Psoas muscle (tissue), 8 donors: ENCODE data around the gene CCL25. TPM values are rescaled to one million over a fixed set of nuclear protein-coding genes. Genes with fewer than 3 reads are reported as not detected.

Experiments
- ATAC-seq, 4 donors: fragments of 200-7000 bp; cut with Tn5 transposase; one replicate each; pipeline ENCODE4 v1.9.1; 2020; ENCODE audit warnings: moderate library complexity in 3 of 4, mild to moderate bottlenecking in 2 of 4
- DNase-seq, 2 donors: peaks; one replicate each; pipeline ENCODE4 v3.0.0-alpha.2; 2020
- H3K27ac ChIP-seq: fragments of 200-600 bp; one replicate; pipeline ENCODE4 v1.8.0; 2022
- H3K27me3 ChIP-seq, 3 donors: fragments of 200-600 bp in 1 of 3; one replicate each; pipeline versions ENCODE4 v1.6.1 to v1.8.0; 2013 to 2022; ENCODE audit warnings: low read length in 2 of 3, mild to moderate bottlenecking in 2 of 3, moderate library complexity in 1 of 3; ENCODE audit not compliant: insufficient read depth in 3 of 3
- H3K36me3 ChIP-seq, 2 donors: fragments of 200-600 bp in 1 of 2; one replicate each; pipeline versions ENCODE4 v1.6.1 to v1.8.0; 2013 to 2022; ENCODE audit warnings: low read depth in 1 of 2, mild to moderate bottlenecking in 1 of 2, moderate library complexity in 1 of 2; ENCODE audit not compliant: insufficient read depth in 1 of 2
- H3K4me1 ChIP-seq: fragments of 200-600 bp; one replicate; pipeline ENCODE4 v1.8.0; 2022
- H3K4me3 ChIP-seq: fragments of 200-600 bp; one replicate; pipeline ENCODE4 v1.8.0; 2022; ENCODE audit warnings: mild to moderate bottlenecking
- H3K9me3 ChIP-seq: fragments of 200-600 bp; one replicate; pipeline ENCODE4 v1.8.0; 2022
- WGBS, 3 donors: extraction: QIAGEN DNeasy Blood & Tissue Kit; methylation state at CpG; one replicate each; pipeline versions ENCODE4 v1.1.6 to v1.1.7; 2013; 5-methylcytosine and 5-hydroxymethylcytosine counted together
- intact Hi-C, 2 donors: fragments of 100-400 bp; cut with DNase I; formaldehyde crosslinking; loops; one replicate each; pipeline versions ENCODE4 v1.11.0 to v1.14.2; 2022
- polyA plus RNA-seq, 3 donors: library from polyadenylated mRNA; stranded (reverse); fragments of 200-250 nt; gene quantifications; one replicate each; pipeline ENCODE4 v1.2.3, GENCODE V29; 2013
- total RNA-seq, 4 donors: library from RNA; stranded (reverse); fragmentation: NEBNext Ultra II Directional in 2 of 4; extraction: Animal tissue kit (Norgen Biotek cat#: 25700) in 2 of 4; gene quantifications; one replicate each; pipeline versions ENCODE4 v1.2.1 to v1.2.4, GENCODE V29; 2021 to 2023
- TF ChIP-seq, protein P1 (sequence below): fragments of 200-600 bp; IDR thresholded peaks from one replicate; pipeline ENCODE4 v1.8.0; 2022; ENCODE audit warnings: antibody characterized with exemption
- donor health status: healthy with polysubstance abuse.
- donor health status: DM: no; HTN: no; CAD: no; lungs with moderate emphysema.
- donor health status: Bipolar disorder and iron deficiency.
- donor health status: healthy.
- donor health status: DM: yes; HTN: yes; CAD: no.
- donor health status: DM: no; HTN: no; CAD: no.
- donor health status: DM: no; HTN: no; CAD: no.
- donor health status: DM: yes; HTN: yes; CAD: no.

The CCL25 gene
- total and polyA plus RNA-seq, 7 donors = 0.22 TPM; not detected in 6

DNA sequence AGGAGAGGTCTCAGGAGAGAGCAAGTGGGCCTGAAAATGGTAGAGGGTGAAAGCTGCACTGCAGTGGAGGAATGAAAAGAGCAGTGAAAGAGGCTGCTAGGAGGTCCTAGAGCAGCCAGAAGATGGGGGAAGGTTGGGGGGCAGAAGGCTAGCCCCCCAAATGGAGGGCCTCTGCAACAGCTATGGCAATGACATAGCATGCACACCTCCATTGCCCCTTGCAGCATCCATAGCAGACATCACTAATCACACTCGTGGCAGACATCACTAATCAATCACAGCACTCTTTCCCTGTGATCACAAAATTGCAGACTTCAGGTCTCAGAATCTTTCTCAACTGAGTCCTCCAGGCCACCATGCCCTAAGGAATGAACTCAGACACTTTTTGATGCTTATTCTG, 21.9 kb downstream of the CCL25 start:
- intact Hi-C loops = no loop called here
- peaks cover 0 to 2% (median 0%) of the 10 kb centered on the region in 3 donors for H3K27me3 ChIP-seq
- DNase-seq (no peak), ATAC-seq (no peak)
- H3K36me3 ChIP-seq = no peaks in the 10 kb centered on the region
- TF ChIP-seq, protein P1, sequence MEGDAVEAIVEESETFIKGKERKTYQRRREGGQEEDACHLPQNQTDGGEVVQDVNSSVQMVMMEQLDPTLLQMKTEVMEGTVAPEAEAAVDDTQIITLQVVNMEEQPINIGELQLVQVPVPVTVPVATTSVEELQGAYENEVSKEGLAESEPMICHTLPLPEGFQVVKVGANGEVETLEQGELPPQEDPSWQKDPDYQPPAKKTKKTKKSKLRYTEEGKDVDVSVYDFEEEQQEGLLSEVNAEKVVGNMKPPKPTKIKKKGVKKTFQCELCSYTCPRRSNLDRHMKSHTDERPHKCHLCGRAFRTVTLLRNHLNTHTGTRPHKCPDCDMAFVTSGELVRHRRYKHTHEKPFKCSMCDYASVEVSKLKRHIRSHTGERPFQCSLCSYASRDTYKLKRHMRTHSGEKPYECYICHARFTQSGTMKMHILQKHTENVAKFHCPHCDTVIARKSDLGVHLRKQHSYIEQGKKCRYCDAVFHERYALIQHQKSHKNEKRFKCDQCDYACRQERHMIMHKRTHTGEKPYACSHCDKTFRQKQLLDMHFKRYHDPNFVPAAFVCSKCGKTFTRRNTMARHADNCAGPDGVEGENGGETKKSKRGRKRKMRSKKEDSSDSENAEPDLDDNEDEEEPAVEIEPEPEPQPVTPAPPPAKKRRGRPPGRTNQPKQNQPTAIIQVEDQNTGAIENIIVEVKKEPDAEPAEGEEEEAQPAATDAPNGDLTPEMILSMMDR = no peak
- H3K27ac ChIP-seq = no peak overlapping the region
- H3K4me1 ChIP-seq = no peaks in the 10 kb centered on the region
- 77 to 100% (median 95%) methylated on average over 1 of the region's 1 CpG for WGBS, 3 donors
- no peak overlapping the region for H3K4me3 ChIP-seq
- peaks cover 10% of the 10 kb centered on the region for H3K9me3 ChIP-seq

DNA sequence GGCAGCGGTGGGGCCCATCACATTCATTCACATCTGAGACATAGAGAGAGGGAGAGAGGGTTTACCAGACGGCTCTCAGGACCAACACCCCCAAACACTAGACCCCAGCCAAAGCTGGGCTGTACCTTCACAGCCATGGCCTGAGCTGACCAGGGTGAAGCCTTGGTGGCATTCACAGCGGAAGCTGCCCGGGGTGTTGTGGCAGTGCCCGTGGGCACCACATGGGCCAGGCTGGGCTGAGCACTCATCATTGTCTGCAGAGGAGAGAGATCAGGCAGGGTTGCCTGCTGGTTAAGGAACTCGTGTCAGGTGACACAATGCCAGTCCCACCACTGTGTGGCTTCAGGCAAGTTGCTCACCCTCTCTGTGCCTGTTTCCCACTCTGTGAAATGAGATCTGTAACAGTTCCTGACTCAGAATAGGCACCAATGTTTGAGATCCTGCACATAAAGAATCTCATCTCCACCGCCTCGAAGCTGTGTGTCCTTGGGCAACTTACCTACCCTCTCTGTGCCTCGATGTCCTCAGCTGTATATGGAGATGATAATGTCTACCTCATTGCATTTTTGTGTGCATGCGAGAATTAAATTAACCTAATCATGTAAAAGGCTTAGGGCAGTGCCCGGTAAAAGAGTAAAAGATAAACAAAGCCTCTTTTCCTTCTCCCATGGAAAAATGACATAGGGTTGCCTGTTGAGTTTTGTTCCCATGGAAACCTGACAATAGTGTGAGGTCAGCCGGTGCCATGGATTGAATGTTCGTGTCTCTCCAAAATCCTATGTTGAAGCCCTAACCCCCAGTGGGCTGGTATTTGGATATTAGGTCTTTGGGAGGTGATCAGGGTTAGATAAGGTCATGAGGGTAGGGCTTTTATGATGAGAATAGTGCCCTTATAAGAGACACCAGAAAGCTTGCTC, 22.9 kb downstream of the CCL25 start:
- H3K4me1 ChIP-seq = no peaks in the 10 kb centered on the region
- 73 to 76% (median 73%) methylated on average over 13 of the region's 13 CpGs for WGBS, 3 donors

DNA sequence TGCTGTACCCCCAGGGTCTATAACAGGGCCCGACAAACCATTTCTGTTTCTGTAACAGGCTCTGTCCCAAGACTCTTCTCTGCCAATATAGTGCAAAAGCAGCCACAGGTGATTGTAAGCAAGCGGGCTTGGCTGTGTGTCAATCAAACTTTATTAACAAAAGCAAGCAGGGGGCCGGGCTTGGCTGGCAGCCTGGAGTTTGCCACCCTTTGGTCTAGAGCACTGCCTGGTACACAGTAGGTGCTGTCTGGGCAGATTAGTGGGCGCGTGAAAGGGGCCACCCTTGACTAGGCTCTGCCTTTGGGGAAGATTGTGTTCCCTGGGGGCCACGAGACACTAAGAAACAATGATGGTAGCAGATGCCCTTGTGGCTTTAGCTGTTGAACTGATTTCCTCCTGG, 27.4 kb downstream of the CCL25 start:
- TF ChIP-seq, protein P1 = no peak
- ATAC-seq (no peak), DNase-seq (no peak)
- Histone ChIP-seq H3K4me1 (no peaks in the 10 kb centered on the region), H3K36me3 (no peaks in the 10 kb centered on the region), H3K27me3 (no peaks in the 10 kb centered on the region), H3K27ac (no peak overlapping the region), H3K9me3 (no peaks in the 10 kb centered on the region), H3K4me3 (no peak overlapping the region)
- intact Hi-C loops = no loop called here
- WGBS, 3 donors = 93 to 97% (median 96%) methylated on average over 6 of the region's 6 CpGs

More for the DNA sequence above, 22.9 kb downstream of the CCL25 start:
- DNase-seq = no peak
- peaks cover 6% of the 10 kb centered on the region for H3K9me3 ChIP-seq
- H3K27ac ChIP-seq = no peak overlapping the region
- H3K4me3 ChIP-seq = no peak overlapping the region
- no peaks in the 10 kb centered on the region for H3K36me3 ChIP-seq
- intact Hi-C loops = no loop called here
- TF ChIP-seq, protein P1 = no peak
- ATAC-seq = no peak
- H3K27me3 ChIP-seq = peaks cover 0 to 2% (median 0%) of the 10 kb centered on the region in 3 donors

DNA sequence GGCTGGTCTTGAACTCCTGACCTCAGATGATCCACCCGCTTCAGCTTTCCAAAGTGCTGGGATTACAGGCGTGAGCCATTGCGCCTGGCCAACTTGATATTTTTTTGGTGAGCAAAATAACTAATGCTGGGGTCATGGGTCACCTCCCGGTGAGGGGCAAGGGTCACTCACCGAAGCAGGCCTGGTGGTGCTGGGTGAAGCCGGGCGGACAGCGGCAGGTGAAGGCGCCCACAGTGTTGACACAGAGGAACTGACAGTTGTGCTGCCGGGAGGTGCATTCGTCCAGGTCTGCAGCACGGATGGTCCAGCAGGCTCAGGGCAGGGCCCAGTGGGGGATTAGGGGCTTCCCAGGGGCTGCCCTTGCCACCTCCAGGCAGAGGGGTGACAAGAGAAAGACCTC, 28.3 kb downstream of the CCL25 start:
- H3K36me3 ChIP-seq = no peaks in the 10 kb centered on the region
- H3K9me3 ChIP-seq = no peaks in the 10 kb centered on the region
- DNase-seq = no peak
- no peak for ATAC-seq
- intact Hi-C loops = no loop called here
- 91 to 94% (median 92%) methylated on average over 12 of the region's 12 CpGs for WGBS, 3 donors
- TF ChIP-seq, protein P1 = no peak
- H3K27ac ChIP-seq = no peak overlapping the region
- no peaks in the 10 kb centered on the region for H3K4me1 ChIP-seq
- no peaks in the 10 kb centered on the region for H3K27me3 ChIP-seq
- H3K4me3 ChIP-seq = no peak overlapping the region
